Endothelial cell of umbilical vein (primary cell): Measurements from ENCODE around the gene LRRC71. TPM values are rescaled to one million over a fixed set of nuclear protein-coding genes. Genes with fewer than 3 reads are reported as not detected.

Experiments used
- BruUV-seq: library from RNA; stranded (reverse); fragments of 400-500 nt; replicated peaks from 2 replicates; lab custom pipeline; 2021; lab: Mats Ljungman, UMichigan
- CTCF ChIA-PET: fragments of 300-600, 350-600 bp; sonication (Branson Sonifier 250); formaldehyde crosslinking; loops from one replicate; lab custom pipeline; 2021; ENCODE audit warnings: antibody characterized with exemption, inconsistent platforms; lab: Charles Lee
- POLR2A ChIA-PET: fragments of 300-600, 350-600 bp; sonication (Branson Sonifier 250); formaldehyde crosslinking; loops from one replicate; lab custom pipeline; 2021; ENCODE audit warnings: antibody characterized with exemption, inconsistent platforms; lab: Charles Lee
- DNase-seq: peaks from one replicate; pipeline ENCODE4 v3.0.0-alpha.2; 2011; ENCODE audit warnings: low read depth, low spot score
- FAIRE-seq: peaks from 2 replicates; lab custom pipeline; 2011; peaks lifted over from hg19 to GRCh38; lab: Jason Lieb, UNC
- H2AFZ ChIP-seq: 2 replicates; pipeline ENCODE4 v1.6.0; 2012; ENCODE audit warnings: low read depth, low read length, control low read depth, inconsistent platforms
- H3K27ac ChIP-seq: 2 replicates; pipeline ENCODE4 v1.5.1; 2011; ENCODE audit warnings: low read depth, mild to moderate bottlenecking, control low read depth, low read length, moderate library complexity; ENCODE audit not compliant: insufficient read depth
- H3K27me3 ChIP-seq, 2 experiments: 2 replicates each; pipeline versions ENCODE4 v1.6.0 to v1.6.1; 2011; ENCODE audit warnings: low read length in 2 of 2, mixed read lengths in 1 of 2; ENCODE audit not compliant: control insufficient read depth in 2 of 2, insufficient read depth in 2 of 2
- H3K36me3 ChIP-seq, 2 experiments: 2 replicates in 1 of 2; 3 replicates in 1 of 2; pipeline ENCODE4 v1.5.1; 2011; ENCODE audit warnings: low read length in 2 of 2, mild to moderate bottlenecking in 1 of 2, moderate library complexity in 1 of 2; ENCODE audit not compliant: control insufficient read depth in 2 of 2, insufficient read depth in 2 of 2; ENCODE audit errors: extremely low read depth in 1 of 2
- H3K4me1 ChIP-seq: 3 replicates; pipeline ENCODE4 v1.5.1; 2011; ENCODE audit warnings: mild to moderate bottlenecking, low read length; ENCODE audit not compliant: control insufficient read depth, insufficient read depth; ENCODE audit errors: extremely low read depth
- H3K4me2 ChIP-seq: 2 replicates; pipeline ENCODE4 v1.6.1; 2011; ENCODE audit warnings: low read length, control low read depth, mixed read lengths; ENCODE audit not compliant: insufficient read depth
- H3K4me3 ChIP-seq, 3 experiments: fragments of 200-600 bp in 1 of 3; sonication (generic), shearing (Covaris generic) in 1 of 3; replicated peaks in 1 of 3; 2 replicates each; pipeline ENCODE4 v1.5.1; 2011 to 2016; ENCODE audit warnings: control low read depth in 3 of 3, low read length in 3 of 3, mild to moderate bottlenecking in 2 of 3, inconsistent platforms in 1 of 3, low read depth in 1 of 3, moderate library complexity in 1 of 3; ENCODE audit not compliant: insufficient read depth in 1 of 3
- H3K79me2 ChIP-seq: 2 replicates; pipeline ENCODE4 v1.6.0; 2012; ENCODE audit warnings: low read length, inconsistent platforms; ENCODE audit not compliant: control insufficient read depth, insufficient read depth
- H3K9ac ChIP-seq: replicated peaks from 2 replicates; pipeline ENCODE3; 2011; ENCODE audit warnings: low read length, control low read depth; ENCODE audit not compliant: insufficient read depth; ENCODE audit errors: extremely low read depth
- H3K9me1 ChIP-seq: replicated peaks from 3 replicates; pipeline ENCODE4 v1.6.0; 2011; ENCODE audit warnings: mild to moderate bottlenecking, low read length; ENCODE audit not compliant: control insufficient read depth, insufficient read depth; ENCODE audit errors: extremely low read depth
- H3K9me3 ChIP-seq: replicated peaks from 2 replicates; pipeline ENCODE4 v1.5.1; 2012; ENCODE audit warnings: low read length, inconsistent platforms; ENCODE audit not compliant: control insufficient read depth, insufficient read depth
- H4K20me1 ChIP-seq: replicated peaks from 2 replicates; pipeline ENCODE3; 2011; ENCODE audit warnings: mild to moderate bottlenecking, low read length; ENCODE audit not compliant: control insufficient read depth, insufficient read depth; ENCODE audit errors: extremely low read depth
- EZH2 ChIP-seq: IDR thresholded peaks from 2 replicates; pipeline ENCODE4 v1.6.1; 2012; ENCODE audit warnings: borderline replicate concordance, low read depth, mild to moderate bottlenecking, moderate library complexity, low read length, inconsistent platforms; ENCODE audit not compliant: severe bottlenecking
- FOS ChIP-seq: IDR thresholded peaks from 2 replicates; pipeline ENCODE4 v1.6.1; 2011; ENCODE audit warnings: mild to moderate bottlenecking, low read length, moderate library complexity, borderline replicate concordance; ENCODE audit not compliant: insufficient read depth
- GATA2 ChIP-seq: IDR thresholded peaks from 2 replicates; pipeline ENCODE4 v1.7.0; 2011; ENCODE audit warnings: low read depth, mild to moderate bottlenecking, moderate library complexity, mixed read lengths, low read length; ENCODE audit not compliant: insufficient read length, insufficient read depth
- JUN ChIP-seq: IDR thresholded peaks from 2 replicates; pipeline ENCODE4 v1.6.1; 2011; ENCODE audit warnings: borderline replicate concordance, low read depth; ENCODE audit not compliant: insufficient read length, insufficient read depth
- MYC ChIP-seq: IDR thresholded peaks from one replicate; pipeline ENCODE4 v1.6.1; 2011; ENCODE audit warnings: mild to moderate bottlenecking, low read depth, low read length
- POLR2A ChIP-seq: IDR thresholded peaks from 2 replicates; pipeline ENCODE4 v1.6.1; 2012; ENCODE audit warnings: low read depth, mild to moderate bottlenecking, control low read depth, low read length
- POLR2AphosphoS5 ChIP-seq: IDR thresholded peaks from 2 replicates; pipeline ENCODE4 v1.6.1; 2012; ENCODE audit warnings: low read depth, mild to moderate bottlenecking, control low read depth, low read length, moderate library complexity; ENCODE audit not compliant: insufficient read depth
- dilution Hi-C: fragments of 300-500 bp; cut with MboI; formaldehyde crosslinking; loops from one replicate; pipeline ENCODE4 v1.15.0; 2019; ENCODE audit warnings: low sequenced_read_pairs; ENCODE audit not compliant: extremely low pct_ligation_motif_present
- intact Hi-C: fragments of 100-400 bp; cut with micrococcal nuclease; formaldehyde crosslinking; loops from one replicate; pipeline ENCODE4 v1.10.0; 2022
- polyA plus RNA-seq, 4 experiments: library from polyadenylated mRNA; depleted of rRNA in 3 of 4; stranded (reverse) in 3 of 4; unstranded in 1 of 4; fragments of >200 nt; gene quantifications; 2 replicates each; pipeline versions ENCODE4 v1.2.1 to v1.2.3, GENCODE V29; 2011 to 2012; ENCODE audit warnings: missing spikeins in 1 of 4
- total RNA-seq: library from RNA; stranded (reverse); gene quantifications from 2 replicates; pipeline ENCODE4 v1.2.3, GENCODE V29; 2021
- TF ChIP-seq, protein P1 (sequence below), 2 donors: IDR thresholded peaks; 1 replicate in 1 of 2; 2 replicates in 1 of 2; pipeline ENCODE4 v1.5.1; 2011; ENCODE audit warnings: low read length in 2 of 2, mild to moderate bottlenecking in 2 of 2, moderate library complexity in 2 of 2, control low read depth in 1 of 2, inconsistent platforms in 1 of 2, low read depth in 1 of 2; ENCODE audit not compliant: insufficient read depth in 1 of 2; ENCODE audit errors: extremely low read depth in 1 of 2
- TF ChIP-seq, protein P2 (sequence below): IDR thresholded peaks from 2 replicates; pipeline ENCODE4 v1.6.1; 2011; ENCODE audit not compliant: insufficient read depth, insufficient read length

The LRRC71 gene
- total and polyA plus RNA-seq, 2 donors (not counting 3 experiments of a cell fraction or from before 2014, with no cell fraction given), result 0.35 to 0.66 TPM

DNA sequence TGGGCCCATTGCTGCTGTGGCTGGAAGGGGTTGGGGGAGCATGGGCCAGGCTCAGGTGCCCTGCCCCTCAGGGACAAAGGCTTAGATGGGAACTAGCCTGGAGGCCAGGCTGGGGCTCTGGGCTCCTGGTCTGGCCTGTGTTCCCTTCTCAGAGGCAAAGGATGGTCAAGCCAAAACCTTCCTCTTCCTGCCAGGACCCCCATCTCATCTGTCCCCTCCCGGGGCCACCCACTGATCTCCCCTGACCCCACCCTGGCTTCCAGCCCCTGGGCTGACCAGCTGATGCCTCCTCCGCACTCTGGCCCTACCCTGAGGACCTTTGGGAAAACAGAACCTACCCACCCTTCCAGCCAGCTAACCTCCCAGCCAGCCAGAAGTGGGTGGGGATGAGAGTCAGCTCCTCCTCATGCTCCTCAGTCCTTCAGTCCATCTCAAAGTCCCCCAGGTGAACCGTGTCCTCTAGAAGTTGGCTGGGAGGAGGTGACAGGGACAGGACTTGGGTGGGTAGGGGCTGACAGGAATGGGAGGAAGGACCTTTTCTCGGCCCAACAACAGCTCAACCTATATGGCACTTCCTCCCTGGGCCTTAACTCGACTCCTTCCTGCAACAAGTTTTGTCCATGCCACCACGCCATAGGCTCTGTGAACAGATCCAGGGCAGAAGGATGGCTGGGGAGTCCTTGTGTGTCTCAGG lies 19.4 kb upstream of the LRRC71 start:
- H3K27me3 ChIP-seq, result no peaks in the 10 kb centered on the region
- DNase-seq, result no peak
- dilution Hi-C loops (no loop called here), intact Hi-C loops (no loop called here)
- no peak overlapping the region for H2AFZ ChIP-seq
- POLR2A ChIA-PET, result no interaction called here
- CTCF ChIA-PET, result interaction anchor here (0.7 to 2.0 kb wide), 9 partner anchors 9 to 173 kb away, joined by 3 to 8 read pairs (median 5); partner anchors contain the start of gene METTL25B
- H3K4me2 ChIP-seq, result no peak overlapping the region
- no peaks in the 10 kb centered on the region for H3K9me3 ChIP-seq
- no peaks in the 10 kb centered on the region for H3K9me1 ChIP-seq
- peaks cover 95% of the 10 kb centered on the region for H3K79me2 ChIP-seq
- H3K36me3 ChIP-seq, result peaks cover 2 to 12% of the 10 kb centered on the region in 2 experiments
- H4K20me1 ChIP-seq, result no peaks in the 10 kb centered on the region
- FAIRE-seq, result no peak
- no TSS peak for BruUV-seq
- no peak overlapping the region for H3K9ac ChIP-seq
- H3K4me3 ChIP-seq, result no peak overlapping the region
- TF ChIP-seq FOS (no peak), JUN (no peak), GATA2 (no peak), POLR2AphosphoS5 (no peak), MYC (no peak), EZH2 (no peak), POLR2A (no peak)
- TF ChIP-seq, protein P1, sequence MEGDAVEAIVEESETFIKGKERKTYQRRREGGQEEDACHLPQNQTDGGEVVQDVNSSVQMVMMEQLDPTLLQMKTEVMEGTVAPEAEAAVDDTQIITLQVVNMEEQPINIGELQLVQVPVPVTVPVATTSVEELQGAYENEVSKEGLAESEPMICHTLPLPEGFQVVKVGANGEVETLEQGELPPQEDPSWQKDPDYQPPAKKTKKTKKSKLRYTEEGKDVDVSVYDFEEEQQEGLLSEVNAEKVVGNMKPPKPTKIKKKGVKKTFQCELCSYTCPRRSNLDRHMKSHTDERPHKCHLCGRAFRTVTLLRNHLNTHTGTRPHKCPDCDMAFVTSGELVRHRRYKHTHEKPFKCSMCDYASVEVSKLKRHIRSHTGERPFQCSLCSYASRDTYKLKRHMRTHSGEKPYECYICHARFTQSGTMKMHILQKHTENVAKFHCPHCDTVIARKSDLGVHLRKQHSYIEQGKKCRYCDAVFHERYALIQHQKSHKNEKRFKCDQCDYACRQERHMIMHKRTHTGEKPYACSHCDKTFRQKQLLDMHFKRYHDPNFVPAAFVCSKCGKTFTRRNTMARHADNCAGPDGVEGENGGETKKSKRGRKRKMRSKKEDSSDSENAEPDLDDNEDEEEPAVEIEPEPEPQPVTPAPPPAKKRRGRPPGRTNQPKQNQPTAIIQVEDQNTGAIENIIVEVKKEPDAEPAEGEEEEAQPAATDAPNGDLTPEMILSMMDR (IDR thresholded peaks at IDR 0.05; ENCODE audit: extremely low read depth in 1 of 2, insufficient read depth in 1 of 2, low read depth in 1 of 2, low read length in 2 of 2), result no peak
- TF ChIP-seq, protein P2, sequence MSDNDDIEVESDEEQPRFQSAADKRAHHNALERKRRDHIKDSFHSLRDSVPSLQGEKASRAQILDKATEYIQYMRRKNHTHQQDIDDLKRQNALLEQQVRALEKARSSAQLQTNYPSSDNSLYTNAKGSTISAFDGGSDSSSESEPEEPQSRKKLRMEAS, result no peak
- peak overlapping the region; percentile 95 for H3K27ac ChIP-seq
- H3K4me1 ChIP-seq, result peaks cover 89% of the 10 kb centered on the region
